Hippocampal formation (tissue), 2 donors: ENCODE data around the gene PRR36.

Source experiments
- DNase-seq, 2 donors: peaks; one replicate each; lab custom pipeline; 2025; lab: John Stamatoyannopoulos, UW

Gene PRR36

GRCh38 chr19:7913652-7914051, 39.5 kb upstream of the PRR36 start:
- no peak for DNase-seq

- DNase-seq = no peak
These were observed 38.7 kb upstream of the PRR36 start for GRCh38 chr19:7912697-7913564.

- no peak for DNase-seq
These were observed 38.0 kb upstream of the PRR36 start for GRCh38 chr19:7912144-7912696.

GRCh38 chr19:7911508-7912143, 37.4 kb upstream of the PRR36 start:
- no peak for DNase-seq

GRCh38 chr19:7910321-7911161, 36.4 kb upstream of the PRR36 start:
- no peak for DNase-seq

- DNase-seq = no peak
These were observed 35.4 kb upstream of the PRR36 start for GRCh38 chr19:7909471-7910067.

GRCh38 chr19:7908742-7909461, 34.7 kb upstream of the PRR36 start:
- no peak for DNase-seq

- no peak for DNase-seq
These were observed 34.0 kb upstream of the PRR36 start for GRCh38 chr19:7908078-7908699.

GRCh38 chr19:7907544-7907943, 33.4 kb upstream of the PRR36 start:
- no peak for DNase-seq

- no peak for DNase-seq
These were observed 32.9 kb upstream of the PRR36 start for GRCh38 chr19:7907122-7907521.

- no peak for DNase-seq
These were observed 31.7 kb upstream of the PRR36 start for GRCh38 chr19:7905859-7906258.

- no peak for DNase-seq
These were observed 31.1 kb upstream of the PRR36 start for GRCh38 chr19:7905268-7905667.

- DNase-seq = no peak
These were observed 30.2 kb upstream of the PRR36 start for GRCh38 chr19:7904074-7905020.

GRCh38 chr19:7903244-7904073, 29.3 kb upstream of the PRR36 start, which contains the start of gene MAP2K7:
Gene MAP2K7, plus strand, starts transcription at chr19:7903877. Its CDS starts 68 bp downstream, at chr19:7903945.
- peak; percentile 98 for DNase-seq

- DNase-seq = no peak
These were observed 28.6 kb upstream of the PRR36 start for GRCh38 chr19:7902796-7903243.

- no peak for DNase-seq
These were observed 27.1 kb upstream of the PRR36 start for GRCh38 chr19:7901337-7901736.

- DNase-seq = no peak
These were observed 26.7 kb upstream of the PRR36 start for GRCh38 chr19:7900931-7901330.

GRCh38 chr19:7900401-7900870, 26.2 kb upstream of the PRR36 start:
- no peak for DNase-seq
